ENCODE measurements around the gene ZNF443.

DNA sequence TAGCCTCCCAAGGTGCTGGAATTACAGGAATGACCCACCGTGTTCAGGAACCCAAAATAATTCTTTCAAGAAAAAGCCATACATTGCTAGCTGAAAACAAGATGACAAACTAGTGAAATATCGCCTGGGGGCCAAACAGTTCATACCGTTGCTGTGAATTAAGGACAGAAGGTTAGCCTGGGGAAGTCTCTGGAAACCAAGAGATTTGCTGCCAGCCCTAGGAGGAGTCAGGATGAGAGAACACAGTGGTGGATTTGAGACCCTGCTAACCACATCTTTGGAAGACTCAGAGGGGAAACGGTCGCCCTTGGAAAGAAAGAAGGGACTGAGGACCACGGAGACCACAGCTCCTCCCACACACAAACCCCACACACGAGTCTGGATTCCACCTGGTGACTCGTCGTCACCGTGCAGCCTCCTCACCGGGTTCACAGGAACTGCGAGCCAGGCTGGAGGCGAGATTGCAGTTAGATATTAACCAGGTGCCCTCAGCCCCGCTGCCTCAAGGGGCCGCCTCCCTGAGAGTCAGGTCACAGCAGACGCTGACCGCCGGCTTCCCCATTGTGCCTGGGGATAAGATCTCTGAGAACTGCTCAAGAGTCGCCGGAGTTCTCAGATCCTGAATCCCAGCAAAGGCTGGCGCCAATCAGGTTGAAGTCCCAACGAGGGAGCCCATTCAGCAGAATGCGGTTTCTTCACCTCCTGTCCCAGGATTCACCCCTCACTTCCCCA lies 40.8 kb downstream of the ZNF443 start:
- TF ChIP-seq CTCF (IDR thresholded peaks at IDR 0.05): peak in 1 of 6 experiments; percentile 10
- peak in 1 of 2 donors; percentile 28 for TF ChIP-seq POLR2A (IDR thresholded peaks at IDR 0.05)

Measured in adrenal gland (tissue), 5 donors.